CD14-positive monocyte (primary cell): ENCODE measurements around the gene ZFP57. TPM values are rescaled to one million over a fixed set of nuclear protein-coding genes. Genes with fewer than 3 reads are reported as not detected.

ENCODE experiments used
- DNase-seq, 3 donors: peaks; one replicate each; pipeline ENCODE4 v3.0.0-alpha.2; 2011 to 2022
- H2AFZ ChIP-seq: 2 replicates; pipeline ENCODE4 v1.6.0; 2012; ENCODE audit warnings: mild to moderate bottlenecking, low read depth, low read length, inconsistent platforms; ENCODE audit not compliant: insufficient read depth, poor library complexity, severe bottlenecking
- H3K27ac ChIP-seq, 2 donors: 1 replicate in 1 of 2; 2 replicates in 1 of 2; pipeline ENCODE4 v1.5.1; 2012 to 2013; ENCODE audit warnings: low read length in 2 of 2, control low read depth in 1 of 2, inconsistent platforms in 1 of 2, low read depth in 1 of 2, mild to moderate bottlenecking in 1 of 2
- H3K27me3 ChIP-seq, 2 donors: one replicate each; pipeline versions ENCODE4 v1.6.0 to v1.6.1; 2011 to 2013; ENCODE audit warnings: low read length in 2 of 2; ENCODE audit not compliant: control insufficient read depth in 2 of 2, insufficient read depth in 2 of 2
- H3K36me3 ChIP-seq, 2 donors: replicated peaks in 1 of 2; 1 replicate in 1 of 2; 2 replicates in 1 of 2; pipeline versions ENCODE4 v1.5.1 to v1.6.1; 2012 to 2013; ENCODE audit warnings: low read length in 2 of 2, control low read depth in 1 of 2, inconsistent platforms in 1 of 2, mild to moderate bottlenecking in 1 of 2; ENCODE audit not compliant: insufficient read depth in 2 of 2, control insufficient read depth in 1 of 2
- H3K4me1 ChIP-seq, 2 donors: 1 replicate in 1 of 2; 2 replicates in 1 of 2; pipeline versions ENCODE4 v1.5.1 to v1.6.1; 2012 to 2013; ENCODE audit warnings: low read length in 2 of 2, control low read depth in 1 of 2, inconsistent platforms in 1 of 2, mild to moderate bottlenecking in 1 of 2, moderate library complexity in 1 of 2; ENCODE audit not compliant: insufficient read depth in 2 of 2, control insufficient read depth in 1 of 2
- H3K4me2 ChIP-seq: replicated peaks from 2 replicates; pipeline ENCODE3; 2012; ENCODE audit warnings: low read length, moderate library complexity, mild to moderate bottlenecking; ENCODE audit not compliant: poor library complexity, severe bottlenecking; ENCODE audit errors: extremely low read depth
- H3K4me3 ChIP-seq, 3 experiments: fragments of 200-600 bp in 1 of 3; sonication (generic) in 1 of 3; replicated peaks in 1 of 3; 1 replicate in 2 of 3; 2 replicates in 1 of 3; pipeline ENCODE4 v1.5.1; 2011 to 2013; ENCODE audit warnings: low read length in 3 of 3, mild to moderate bottlenecking in 3 of 3, control low read depth in 2 of 3, low read depth in 2 of 3, inconsistent platforms in 1 of 3, moderate library complexity in 1 of 3
- H3K79me2 ChIP-seq: 2 replicates; pipeline ENCODE4 v1.6.0; 2012; ENCODE audit warnings: mild to moderate bottlenecking, control low read depth, inconsistent platforms, low read length, moderate library complexity; ENCODE audit not compliant: insufficient read depth
- H3K9ac ChIP-seq: 2 replicates; pipeline ENCODE4 v1.6.0; 2017; ENCODE audit warnings: low read length, mild to moderate bottlenecking; ENCODE audit not compliant: insufficient read depth, poor library complexity, severe bottlenecking
- H3K9me3 ChIP-seq, 2 donors: replicated peaks in 1 of 2; 1 replicate in 1 of 2; 2 replicates in 1 of 2; pipeline versions ENCODE4 v1.5.1 to v1.6.1; 2012 to 2013; ENCODE audit warnings: low read length in 2 of 2, control low read depth in 1 of 2; ENCODE audit not compliant: control insufficient read depth in 1 of 2, insufficient read depth in 1 of 2
- H4K20me1 ChIP-seq: 2 replicates; pipeline ENCODE4 v1.6.0; 2012; ENCODE audit warnings: mild to moderate bottlenecking, low read length, control low read depth, moderate library complexity; ENCODE audit not compliant: insufficient read depth
- H3K27ac Mint-ChIP-seq, 7 donors: one replicate each; pipeline ENCODE4 v1.8.0; 2020; ENCODE audit warnings: mild to moderate bottlenecking in 7 of 7, mixed read lengths in 7 of 7, moderate library complexity in 6 of 7, inconsistent platforms in 2 of 7
- H3K27me3 Mint-ChIP-seq, 3 donors: one replicate each; pipeline ENCODE4 v1.8.0; 2021 to 2022; ENCODE audit warnings: low read depth in 3 of 3, mild to moderate bottlenecking in 3 of 3, mixed read lengths in 3 of 3, moderate library complexity in 3 of 3, inconsistent platforms in 1 of 3
- H3K36me3 Mint-ChIP-seq, 2 donors: one replicate each; pipeline ENCODE4 v1.8.0; 2020; ENCODE audit warnings: mixed read lengths in 2 of 2, inconsistent platforms in 1 of 2, mild to moderate bottlenecking in 1 of 2
- H3K4me1 Mint-ChIP-seq: one replicate; pipeline ENCODE4 v1.8.0; 2020; ENCODE audit warnings: mild to moderate bottlenecking, mixed read lengths
- H3K4me3 Mint-ChIP-seq, 2 donors: one replicate each; pipeline ENCODE4 v1.8.0; 2020; ENCODE audit warnings: mild to moderate bottlenecking in 2 of 2, mixed read lengths in 2 of 2, moderate library complexity in 1 of 2
- H3K9me3 Mint-ChIP-seq, 7 donors: one replicate each; pipeline ENCODE4 v1.8.0; 2020 to 2022; ENCODE audit warnings: mixed read lengths in 7 of 7, mild to moderate bottlenecking in 6 of 7, moderate library complexity in 6 of 7, inconsistent platforms in 2 of 7
- CTCF ChIP-seq: fragments of 200-600 bp; IDR thresholded peaks from one replicate; pipeline ENCODE4 v1.8.0; 2022; ENCODE audit warnings: antibody characterized with exemption, mild to moderate bottlenecking
- WGBS: methylation state at CpG from one replicate; pipeline ENCODE4 v1.1.5; 2013; ENCODE audit warnings: missing lambda C conversion rate; ENCODE audit not compliant: insufficient coverage; 5-methylcytosine and 5-hydroxymethylcytosine counted together
- intact Hi-C, 2 donors: fragments of 100-400 bp; cut with micrococcal nuclease; formaldehyde crosslinking; loops; one replicate each; pipeline versions ENCODE4 v1.15.0 to v1.15.1; 2023
- polyA plus RNA-seq, 3 donors: library from polyadenylated mRNA; depleted of rRNA in 1 of 3; unstranded in 2 of 3; stranded (reverse) in 1 of 3; fragments of 300-500 nt in 2 of 3; fragments of >200 nt in 1 of 3; fragmentation: Illumina TruSeq in 2 of 3; gene quantifications; 1 replicate in 2 of 3; 2 replicates in 1 of 3; pipeline ENCODE4 v1.2.3, GENCODE V29; 2012 to 2021

ZFP57 gene
- polyA plus RNA-seq, 3 donors: 0.72 TPM; not detected in 2

- 57% methylated on average over 24 of the region's 24 CpGs for WGBS
- no peaks in the 10 kb centered on the region for H3K79me2 ChIP-seq
- no peak for TF ChIP-seq CTCF
- no peaks in the 10 kb centered on the region for H3K36me3 ChIP-seq
- Mint-ChIP-seq H3K9me3 (peaks cover 0 to 8% (median 4%) of the 10 kb centered on the region in 7 donors), H3K27ac (peak overlapping the region in 2 of 7 donors; percentile 37 to 61), H3K4me1 (peaks cover 10% of the 10 kb centered on the region), H3K4me3 (no peak overlapping the region), H3K36me3 (no peaks in the 10 kb centered on the region), H3K27me3 (peaks cover 9 to 21% (median 10%) of the 10 kb centered on the region in 3 donors)
- peaks cover 0 to 7% of the 10 kb centered on the region in 2 donors for H3K9me3 ChIP-seq
- no peak overlapping the region for H3K9ac ChIP-seq
- peak overlapping the region; percentile 20 for H3K4me2 ChIP-seq
- no peaks in the 10 kb centered on the region for H3K4me1 ChIP-seq
- H3K4me3 ChIP-seq: peak overlapping the region in 2 of 3 experiments; percentile 33 to 51
- peak overlapping the region; percentile 11 for H2AFZ ChIP-seq
- DNase-seq: no peak
- no peaks in the 10 kb centered on the region for H3K27me3 ChIP-seq
- H4K20me1 ChIP-seq: no peaks in the 10 kb centered on the region
- intact Hi-C loops: no loop called here
- no peak overlapping the region for H3K27ac ChIP-seq
These were observed 536 bp downstream of the ZFP57 start for GRCh38 chr6:29680416-29680815.

DNA sequence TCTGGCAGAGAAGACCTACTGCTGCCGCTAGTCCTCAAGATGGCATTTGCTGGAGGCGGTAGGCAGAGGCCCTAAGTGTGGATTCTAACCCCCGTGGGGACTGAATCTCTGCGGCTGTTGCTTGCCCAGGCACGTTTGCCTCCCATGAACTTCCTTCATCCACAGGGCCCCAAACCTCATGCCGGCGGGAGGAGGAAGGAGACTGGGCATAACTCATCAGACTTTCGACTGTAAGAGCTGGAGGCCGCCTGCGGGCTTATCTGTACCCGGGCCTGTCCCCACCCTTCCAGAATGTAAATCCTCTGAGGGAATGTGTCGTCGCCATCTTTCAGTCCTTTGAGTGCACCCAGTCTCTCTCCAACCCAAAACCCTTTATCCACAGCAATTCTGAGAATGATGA lies 990 bp downstream of the ZFP57 start:
- peak overlapping the region in 2 of 3 experiments; percentile 33 to 51 for H3K4me3 ChIP-seq
- intact Hi-C loops: no loop called here
- peaks cover 10 to 21% (median 12%) of the 10 kb centered on the region in 3 donors for H3K27me3 Mint-ChIP-seq
- no peak overlapping the region for H3K27ac ChIP-seq
- H3K9me3 ChIP-seq: peaks cover 0 to 7% of the 10 kb centered on the region in 2 donors
- peaks cover 0 to 8% (median 4%) of the 10 kb centered on the region in 7 donors for H3K9me3 Mint-ChIP-seq
- no peaks in the 10 kb centered on the region for H3K36me3 ChIP-seq
- H3K9ac ChIP-seq: no peak overlapping the region
- H3K36me3 Mint-ChIP-seq: no peaks in the 10 kb centered on the region
- no peak for TF ChIP-seq CTCF
- no peaks in the 10 kb centered on the region for H3K27me3 ChIP-seq
- no peaks in the 10 kb centered on the region for H3K79me2 ChIP-seq
- H3K4me1 Mint-ChIP-seq: peaks cover 10% of the 10 kb centered on the region
- H3K4me3 Mint-ChIP-seq: no peak overlapping the region
- DNase-seq: no peak
- no peaks in the 10 kb centered on the region for H4K20me1 ChIP-seq
- H2AFZ ChIP-seq: peak overlapping the region; percentile 11
- peak overlapping the region in 2 of 7 donors; percentile 36 to 37 for H3K27ac Mint-ChIP-seq
- peak overlapping the region; percentile 20 for H3K4me2 ChIP-seq
- no peaks in the 10 kb centered on the region for H3K4me1 ChIP-seq
- 53% methylated on average over 11 of the region's 13 CpGs for WGBS
